AG09309 (cell line): ENCODE data around the gene KNOP1.

Experiments used
- DNase-seq: peaks from one replicate; pipeline ENCODE4 v3.0.0-alpha.2; 2010; ENCODE audit warnings: low read depth
- H3K4me3 ChIP-seq: 2 replicates; pipeline ENCODE4 v1.5.1; 2011; ENCODE audit warnings: mild to moderate bottlenecking, low read depth, low read length, moderate library complexity; ENCODE audit not compliant: control insufficient read depth
- CTCF ChIP-seq: IDR thresholded peaks from 2 replicates; pipeline ENCODE4 v1.5.1; 2011; ENCODE audit warnings: mild to moderate bottlenecking, low read depth, low read length, inconsistent platforms; ENCODE audit not compliant: insufficient read depth, control insufficient read depth; ENCODE audit errors: missing control alignments

Gene KNOP1

GRCh38 chr16:19708296-19709205 lies 9.5 kb downstream of the KNOP1 start:
- no peak for DNase-seq
- no peak for TF ChIP-seq CTCF
- H3K4me3 ChIP-seq: no peak overlapping the region

- DNase-seq: no peak
- H3K4me3 ChIP-seq: no peak overlapping the region
- no peak for TF ChIP-seq CTCF
Measured at GRCh38 chr16:19707569-19708295, 10.3 kb downstream of the KNOP1 start.

- TF ChIP-seq CTCF: no peak
- H3K4me3 ChIP-seq: no peak overlapping the region
- no peak for DNase-seq
Measured at GRCh38 chr16:19706846-19707245, 11.2 kb downstream of the KNOP1 start.

DNA sequence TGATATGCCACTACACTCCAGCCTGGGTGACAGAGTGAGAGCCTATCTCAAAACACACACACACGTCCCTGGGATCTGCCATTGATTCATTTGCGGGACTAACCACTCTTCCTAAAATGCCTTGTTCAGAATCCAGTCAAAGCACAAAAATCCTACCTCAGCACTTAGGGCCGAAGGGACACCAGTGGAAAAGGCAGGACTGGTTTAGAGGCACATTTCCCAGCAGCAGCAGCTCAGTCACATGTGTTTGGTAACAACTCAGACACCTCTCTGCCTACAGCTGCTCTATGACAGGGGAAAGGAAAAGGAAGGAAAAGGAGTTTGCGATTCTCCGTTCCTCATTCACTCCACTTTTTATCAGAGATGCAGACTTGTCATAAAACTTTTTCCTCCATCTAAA lies 12.2 kb downstream of the KNOP1 start:
- no peak for DNase-seq
- TF ChIP-seq CTCF: no peak
- H3K4me3 ChIP-seq: no peak overlapping the region

- TF ChIP-seq CTCF: no peak
- H3K4me3 ChIP-seq: no peak overlapping the region
- DNase-seq: no peak
Measured at GRCh38 chr16:19705146-19705501, 12.9 kb downstream of the KNOP1 start.

DNA sequence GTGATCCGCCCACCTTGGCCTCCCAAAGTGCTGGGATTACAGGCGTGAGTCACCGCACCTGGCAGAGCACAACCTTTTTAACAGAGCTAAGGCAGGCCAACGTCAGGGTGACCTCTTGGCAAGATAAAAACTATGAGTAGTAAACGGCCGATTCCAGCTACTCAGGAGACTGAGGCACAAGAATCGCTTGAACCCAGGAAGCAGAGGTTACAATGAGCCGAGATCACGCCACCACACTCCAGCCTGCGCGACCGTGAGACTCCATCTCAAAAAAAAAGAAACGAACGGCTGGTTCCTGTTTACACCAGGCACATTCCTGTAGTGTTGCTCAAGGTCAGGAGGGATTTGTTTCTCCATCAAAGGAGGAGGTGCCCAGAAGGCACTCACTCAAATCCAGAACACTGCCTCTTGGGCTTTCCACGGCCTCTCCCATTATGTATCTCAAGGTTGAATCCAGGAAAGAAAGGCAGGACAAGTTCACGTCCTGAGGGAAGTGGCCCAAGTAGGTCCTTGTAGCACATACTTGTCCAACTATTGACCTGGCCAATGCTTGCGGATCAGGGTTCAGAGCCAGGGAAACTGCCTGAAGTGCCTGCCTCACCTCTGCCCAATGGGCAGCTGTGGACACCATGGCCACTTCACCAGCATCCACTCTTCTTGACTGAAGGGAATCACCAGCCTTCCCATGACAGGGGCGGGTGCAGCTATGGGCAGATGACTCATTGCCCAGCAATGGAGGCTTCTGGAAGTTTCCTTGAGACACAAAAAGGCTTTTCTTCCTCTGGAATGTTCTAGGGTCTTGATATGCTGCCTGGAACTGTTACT lies 13.5 kb downstream of the KNOP1 start:
- TF ChIP-seq CTCF: no peak
- H3K4me3 ChIP-seq: no peak overlapping the region
- peak; percentile 59 for DNase-seq
